HEK293T (cell line): Measurements from ENCODE around the gene TPCN1.

Experiments used
- ARNT ChIP-seq: fragments of 450-650 bp; IDR thresholded peaks from 2 replicates; pipeline ENCODE4 v1.6.1; 2017; ENCODE audit warnings: mild to moderate bottlenecking
- BHLHE40 ChIP-seq: fragments of 450-650 bp; IDR thresholded peaks from 2 replicates; pipeline ENCODE4 v1.6.1; 2016; ENCODE audit warnings: mild to moderate bottlenecking, moderate library complexity, borderline replicate concordance
- ELF4 ChIP-seq: fragments of 450-650 bp; IDR thresholded peaks from 2 replicates; pipeline ENCODE4 v1.6.1; 2017; ENCODE audit warnings: antibody characterized with exemption
- FOXM1 ChIP-seq: fragments of 450-650 bp; IDR thresholded peaks from 2 replicates; pipeline ENCODE4 v1.6.1; 2017; ENCODE audit warnings: mild to moderate bottlenecking, borderline replicate concordance
- HDGF ChIP-seq: fragments of 450-650 bp; IDR thresholded peaks from 2 replicates; pipeline ENCODE4 v1.6.1; 2017; ENCODE audit warnings: antibody characterized with exemption, borderline replicate concordance
- NFRKB ChIP-seq: fragments of 450-650 bp; IDR thresholded peaks from 2 replicates; pipeline ENCODE4 v1.6.1; 2016; ENCODE audit warnings: mild to moderate bottlenecking, moderate library complexity
- SP1 ChIP-seq: fragments of 450-650 bp; IDR thresholded peaks from 2 replicates; pipeline ENCODE4 v1.6.1; 2017
- ZNF384 ChIP-seq: fragments of 450-650 bp; IDR thresholded peaks from 2 replicates; pipeline ENCODE4 v1.6.1; 2016
- TF ChIP-seq, protein P1 (sequence below): fragments of 450-650 bp; IDR thresholded peaks from 2 replicates; pipeline ENCODE4 v1.6.1; 2016

DNA sequence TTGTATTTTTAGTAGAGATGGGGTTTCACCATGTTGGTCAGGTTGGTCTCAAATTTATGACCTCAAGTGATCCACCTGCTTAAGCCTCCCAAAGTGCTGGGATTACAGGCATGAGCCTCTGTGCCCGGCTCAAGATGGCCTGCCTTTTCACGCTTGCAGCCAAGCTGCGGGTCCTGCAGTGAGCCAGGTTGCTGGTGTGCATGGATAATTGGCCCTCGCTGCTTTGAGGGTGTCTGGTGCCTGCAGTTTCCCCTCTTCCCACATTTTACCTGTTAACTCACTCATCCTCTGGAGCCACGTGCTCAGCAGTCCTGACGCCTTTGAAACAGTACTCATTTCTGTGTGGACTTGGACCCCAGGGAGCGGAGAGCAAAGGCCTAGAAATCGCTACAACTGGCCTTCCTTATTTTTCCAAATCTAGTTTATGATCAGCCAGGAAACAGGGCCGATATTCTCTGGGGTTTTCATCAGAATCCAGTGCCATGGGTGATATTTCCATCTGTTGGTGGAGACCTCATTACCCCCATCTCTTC lies 42.2 kb downstream of the TPCN1 start:
- TF ChIP-seq, protein P1, sequence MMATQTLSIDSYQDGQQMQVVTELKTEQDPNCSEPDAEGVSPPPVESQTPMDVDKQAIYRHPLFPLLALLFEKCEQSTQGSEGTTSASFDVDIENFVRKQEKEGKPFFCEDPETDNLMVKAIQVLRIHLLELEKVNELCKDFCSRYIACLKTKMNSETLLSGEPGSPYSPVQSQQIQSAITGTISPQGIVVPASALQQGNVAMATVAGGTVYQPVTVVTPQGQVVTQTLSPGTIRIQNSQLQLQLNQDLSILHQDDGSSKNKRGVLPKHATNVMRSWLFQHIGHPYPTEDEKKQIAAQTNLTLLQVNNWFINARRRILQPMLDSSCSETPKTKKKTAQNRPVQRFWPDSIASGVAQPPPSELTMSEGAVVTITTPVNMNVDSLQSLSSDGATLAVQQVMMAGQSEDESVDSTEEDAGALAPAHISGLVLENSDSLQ = no peak
- TF ChIP-seq NFRKB (no peak), FOXM1 (no peak), BHLHE40 (no peak), SP1 (no peak), ZNF384 (no peak), HDGF (no peak), ARNT (no peak), ELF4 (no peak)
